ENCODE measurements around the gene CSNK2A1. TPM values are rescaled to one million over a fixed set of nuclear protein-coding genes. Genes with fewer than 3 reads are reported as not detected.

Gene CSNK2A1
- total and polyA plus RNA-seq, 11 donors = 30.3 to 136 (median 119) TPM

DNA sequence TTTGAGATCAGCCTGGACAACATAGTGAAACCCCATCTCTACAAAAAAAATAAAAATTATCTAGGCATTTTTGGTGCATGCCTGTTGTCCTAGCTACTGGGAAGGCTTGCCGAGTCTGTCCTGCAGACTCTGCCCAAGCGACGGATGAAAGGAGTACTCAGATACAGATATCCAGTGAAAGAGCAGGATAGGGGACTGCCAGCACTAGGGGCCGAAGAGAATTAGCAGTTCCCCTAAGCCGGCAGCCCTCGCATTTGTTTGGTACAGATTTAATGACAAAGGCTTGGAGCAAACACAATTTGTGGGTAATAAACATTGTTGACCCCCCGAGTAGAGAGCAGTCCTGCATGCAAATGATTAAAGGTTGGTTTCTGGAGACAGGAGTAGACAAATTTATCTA lies 75.8 kb downstream of the CSNK2A1 start:
- TF ChIP-seq POLR2A (IDR thresholded peaks at IDR 0.05) = no peak
- no peak for TF ChIP-seq CTCF (IDR thresholded peaks at IDR 0.05)
- no peak for ATAC-seq
- Histone ChIP-seq H3K27ac (no peak overlapping the region), H3K27me3 (no peaks in the 10 kb centered on the region), H3K36me3 (no peaks in the 10 kb centered on the region), H3K4me1 (peaks cover 0 to 5% (median 3%) of the 10 kb centered on the region in 12 donors), H3K9me3 (peaks cover 0 to 9% (median 0%) of the 10 kb centered on the region in 12 donors), H3K4me3 (no peak overlapping the region)
- intact Hi-C loops (cut with DNase I) = loop anchor here in 1 of 10 donors (2.0 kb wide), 1 partner anchor 43 kb away; no protein-coding TSS in a partner anchor
- WGBS, 4 donors = 87 to 92% (median 90%) methylated on average over 7 of the region's 7 CpGs
- no peak for DNase-seq

DNA sequence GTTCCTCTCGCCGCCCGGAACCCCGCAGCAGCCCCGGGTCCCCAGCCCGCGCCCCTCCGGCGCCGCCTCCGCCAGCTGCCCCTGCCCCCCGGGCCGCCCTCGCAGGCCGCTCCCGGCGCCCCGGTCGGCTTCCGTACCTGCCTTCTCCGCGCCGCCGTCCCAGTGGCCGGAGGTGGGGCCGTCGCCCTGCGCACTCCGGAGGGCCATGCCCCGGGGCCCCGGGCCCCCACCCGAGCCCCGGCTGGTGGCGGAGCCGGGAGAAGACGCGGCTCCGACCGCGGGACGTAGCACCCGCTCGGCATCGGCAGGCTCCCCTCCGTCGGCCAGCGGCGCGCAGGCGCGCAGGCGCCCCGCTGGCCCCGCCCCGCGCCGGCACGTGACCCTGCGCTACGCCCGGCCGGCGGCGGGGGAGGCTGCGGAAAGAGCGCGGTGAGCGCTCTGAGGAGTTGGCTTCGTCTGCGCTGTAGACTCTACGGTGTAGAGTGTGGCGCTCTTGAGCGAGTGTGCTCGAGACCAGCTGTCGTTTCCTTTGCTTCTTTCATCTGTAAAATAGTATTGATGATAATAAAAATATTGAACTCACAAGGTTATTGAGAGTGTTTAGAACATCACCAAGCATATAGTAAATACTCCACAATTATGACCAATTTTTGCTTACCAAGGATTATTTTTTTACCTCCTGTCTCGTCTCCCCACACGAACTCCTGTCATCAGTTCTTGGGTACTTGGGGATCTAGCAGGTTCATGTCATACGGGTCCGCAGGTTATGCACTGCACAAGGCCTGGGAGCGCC lies 81.2 kb downstream of the CSNK2A1 start, which contains the start of gene TBC1D20:
Gene TBC1D20 (minus strand): TSS at position 335 of the 793 bp plus-strand sequence. CDS start 128 bp downstream, at position 207.
- peak; percentile 86 to 91 (median 90) for DNase-seq
- H3K27me3 ChIP-seq = no peaks in the 10 kb centered on the region
- H3K9me3 ChIP-seq = no peaks in the 10 kb centered on the region
- TF ChIP-seq POLR2A (IDR thresholded peaks at IDR 0.05) (peak; percentile 12 to 84), CTCF (IDR thresholded peaks at IDR 0.05) (peak in 4 of 12 donors; percentile 24 to 41 (median 32))
- no peaks in the 10 kb centered on the region for H3K36me3 ChIP-seq
- 1% methylated on average over 24 to 80 of the region's 80 CpGs for WGBS, 4 donors
- intact Hi-C loops (cut with DNase I) = loop anchor here in 4 of 10 donors (2.0 to 5.0 kb wide), 3 partner anchors 55 to 114 kb away; partner anchors contain the start of gene RBCK1 (in 3 of the 4)
- peaks cover 10 to 48% (median 37%) of the 10 kb centered on the region in 12 donors for H3K4me1 ChIP-seq
- ATAC-seq = peak; percentile 96 to 98 (median 98)
- peak within 1 kb of the TSS; percentile 43 to 95 (median 86) for H3K4me3 ChIP-seq
- H3K27ac ChIP-seq = peak within 1 kb of the TSS; percentile 81 to 98 (median 92)

- WGBS, 4 donors = 9 to 17% (median 11%) methylated on average over 36 to 60 of the region's 60 CpGs
- Histone ChIP-seq H3K4me3 (peak overlapping the region; percentile 43 to 95 (median 86)), H3K27me3 (no peaks in the 10 kb centered on the region), H3K27ac (peak overlapping the region; percentile 81 to 98 (median 92)), H3K4me1 (peaks cover 10 to 51% (median 37%) of the 10 kb centered on the region in 12 donors), H3K9me3 (no peaks in the 10 kb centered on the region), H3K36me3 (no peaks in the 10 kb centered on the region)
- peak; percentile 50 to 77 (median 65) for DNase-seq
- intact Hi-C loops (cut with DNase I) = loop anchor here in 4 of 10 donors (2.0 to 5.0 kb wide), 3 partner anchors 54 to 113 kb away; partner anchors contain the start of gene RBCK1 (in 3 of the 4)
- TF ChIP-seq CTCF (IDR thresholded peaks at IDR 0.05) = no peak
- no peak for TF ChIP-seq POLR2A (IDR thresholded peaks at IDR 0.05)
- peak in 3 of 4 donors; percentile 54 to 67 (median 64) for ATAC-seq
These were observed 82.1 kb downstream of the CSNK2A1 start for GRCh38 chr20:461254-462198.
